Breast epithelium (tissue), 4 donors: Measurements from ENCODE around the gene PTPRG. TPM values are rescaled to one million over a fixed set of nuclear protein-coding genes. Genes with fewer than 3 reads are reported as not detected.
"Not testable (repeated sequence)": the region's sequence is repeated elsewhere in the genome, so short reads cannot be mapped to it uniquely, and the experiment has no call there.

Experiments
- DNase-seq, 2 donors: peaks; one replicate each; pipeline ENCODE4 v3.0.0-alpha.2; 2019; ENCODE audit warnings: low spot score in 2 of 2
- H3K27ac ChIP-seq, 2 donors: fragments of 200-600 bp; sonication (generic) in 1 of 2; one replicate each; pipeline ENCODE4 v1.5.1; 2016 to 2019; ENCODE audit warnings: mild to moderate bottlenecking in 1 of 2
- H3K27me3 ChIP-seq, 2 donors: fragments of 200-600 bp; sonication (generic) in 1 of 2; one replicate each; pipeline versions ENCODE4 v1.5.1 to v1.6.0; 2017 to 2019; ENCODE audit warnings: control low read depth in 1 of 2, mild to moderate bottlenecking in 1 of 2
- H3K36me3 ChIP-seq: fragments of 200-600 bp; one replicate; pipeline ENCODE4 v1.5.1; 2019
- H3K4me1 ChIP-seq, 2 donors: fragments of 200-600 bp; sonication (generic); one replicate each; pipeline ENCODE4 v1.5.1; 2016 to 2019; ENCODE audit warnings: control low read depth in 1 of 2
- H3K4me3 ChIP-seq, 3 donors: fragments of 200-600 bp; sonication (generic); 1 replicate in 2 of 3; 2 replicates in 1 of 3; pipeline ENCODE4 v1.5.1; 2016 to 2019; ENCODE audit warnings: mild to moderate bottlenecking in 3 of 3, moderate library complexity in 2 of 3
- H3K9me3 ChIP-seq, 2 donors: fragments of 200-600 bp; sonication (generic) in 1 of 2; one replicate each; pipeline ENCODE4 v1.5.1; 2016 to 2019; ENCODE audit warnings: control low read depth in 1 of 2
- CTCF ChIP-seq, 3 donors: fragments of 450-650 bp; IDR thresholded peaks; one replicate each; pipeline ENCODE4 v1.5.1; 2016 to 2017; ENCODE audit warnings: antibody characterized with exemption in 3 of 3, mild to moderate bottlenecking in 3 of 3, moderate library complexity in 3 of 3
- POLR2A ChIP-seq: fragments of 450-650 bp; IDR thresholded peaks from one replicate; pipeline ENCODE4 v1.6.1; 2016; ENCODE audit warnings: antibody characterized with exemption, mild to moderate bottlenecking, moderate library complexity
- POLR2AphosphoS5 ChIP-seq, 3 donors: sonication (generic); formaldehyde crosslinking; IDR thresholded peaks; one replicate each; pipeline ENCODE4 v1.6.1; 2017; ENCODE audit warnings: antibody characterized with exemption in 3 of 3
- intact Hi-C: fragments of 100-400 bp; cut with DNase I; formaldehyde crosslinking; loops from one replicate; pipeline ENCODE4 v1.15.1; 2023; ENCODE audit warnings: low total_unique reads
- total RNA-seq, 3 donors: library from RNA; depleted of rRNA; stranded (reverse); fragments of >200 nt; gene quantifications; one replicate each; pipeline ENCODE4 v1.1.0, GENCODE V29; 2016

PTPRG gene
- total RNA-seq, 3 donors from 2014 or later: 42.3 to 179 (median 61.6) TPM

DNA sequence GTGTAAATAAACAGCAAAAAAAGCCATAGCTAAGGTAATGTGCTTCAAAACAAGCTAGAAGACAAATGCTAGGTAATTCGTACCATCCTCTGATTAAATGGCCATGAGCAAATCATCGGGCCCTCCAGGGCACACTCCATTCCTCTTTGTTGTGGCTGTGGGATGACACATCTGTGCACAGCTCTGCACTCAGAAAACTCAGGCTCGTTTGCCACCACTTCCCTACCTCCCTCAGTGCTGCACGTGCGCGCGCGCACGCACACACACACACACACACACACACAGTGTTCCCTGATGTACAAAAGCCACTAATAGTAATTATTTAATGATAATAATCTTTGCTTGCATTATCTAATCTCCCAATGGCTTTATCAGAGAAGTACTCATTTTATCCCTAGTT lies 475.4 kb downstream of the PTPRG start:
- Histone ChIP-seq H3K27me3 (no peaks in the 10 kb centered on the region), H3K36me3 (no peaks in the 10 kb centered on the region), H3K9me3 (no peaks in the 10 kb centered on the region), H3K4me3 (no peak overlapping the region), H3K27ac (no peak overlapping the region), H3K4me1 (no peaks in the 10 kb centered on the region)
- TF ChIP-seq CTCF (IDR thresholded peaks at IDR 0.05) (no peak), POLR2A (no peak)
- DNase-seq: no peak
- intact Hi-C loops: no loop called here

DNA sequence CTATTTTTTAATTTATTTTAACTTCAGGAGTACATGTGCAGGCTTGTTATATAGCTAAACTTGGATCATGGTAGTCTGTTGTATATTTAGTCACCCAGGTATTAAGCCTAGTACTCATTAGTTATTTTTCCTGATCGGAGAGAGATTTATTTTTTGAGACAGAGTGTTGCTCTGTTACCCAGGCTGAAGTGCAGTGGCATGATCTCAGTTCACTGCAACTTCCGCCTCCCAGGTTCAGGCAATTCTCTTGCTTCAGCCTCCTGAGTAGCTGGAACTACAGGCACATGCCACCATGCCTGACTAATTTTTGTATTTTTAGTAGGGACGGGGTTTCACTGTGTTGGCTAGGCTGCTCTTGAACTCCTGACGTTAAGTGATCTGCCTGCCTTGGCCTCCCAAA lies 477.4 kb downstream of the PTPRG start:
- intact Hi-C loops, H3K4me3 ChIP-seq: not testable (repeated sequence)

GRCh38 chr3:62039586-62039985 lies 478.2 kb downstream of the PTPRG start:
- TF ChIP-seq POLR2A: no peak
- TF ChIP-seq POLR2AphosphoS5 (IDR thresholded peaks at IDR 0.05): no peak
- no peaks in the 10 kb centered on the region for H3K27me3 ChIP-seq
- intact Hi-C loops: no loop called here
- no peak for DNase-seq
- H3K9me3 ChIP-seq: no peaks in the 10 kb centered on the region
- no peaks in the 10 kb centered on the region for H3K36me3 ChIP-seq
- H3K27ac ChIP-seq: no peak overlapping the region
- H3K4me3 ChIP-seq: no peak overlapping the region
- H3K4me1 ChIP-seq: no peaks in the 10 kb centered on the region

More for the DNA sequence above, 477.4 kb downstream of the PTPRG start:
- H3K27ac ChIP-seq, H3K4me1 ChIP-seq, DNase-seq, H3K27me3 ChIP-seq, H3K9me3 ChIP-seq, H3K36me3 ChIP-seq: not testable (repeated sequence)

- Histone ChIP-seq H3K9me3 (no peaks in the 10 kb centered on the region), H3K27ac (no peak overlapping the region), H3K4me3 (no peak overlapping the region), H3K4me1 (no peaks in the 10 kb centered on the region), H3K36me3 (no peaks in the 10 kb centered on the region), H3K27me3 (no peaks in the 10 kb centered on the region)
- intact Hi-C loops: no loop called here
- TF ChIP-seq POLR2A: no peak
- no peak for TF ChIP-seq POLR2AphosphoS5 (IDR thresholded peaks at IDR 0.05)
- no peak for TF ChIP-seq CTCF (IDR thresholded peaks at IDR 0.05)
- no peak for DNase-seq
These were observed 480.3 kb downstream of the PTPRG start for GRCh38 chr3:62041681-62042080.

- no peak overlapping the region for H3K4me3 ChIP-seq
- intact Hi-C loops: no loop called here
- no peak overlapping the region for H3K27ac ChIP-seq
- TF ChIP-seq POLR2AphosphoS5 (IDR thresholded peaks at IDR 0.05) (no peak), POLR2A (no peak), CTCF (IDR thresholded peaks at IDR 0.05) (no peak)
- H3K27me3 ChIP-seq: no peaks in the 10 kb centered on the region
- H3K4me1 ChIP-seq: no peaks in the 10 kb centered on the region
- no peaks in the 10 kb centered on the region for H3K9me3 ChIP-seq
- H3K36me3 ChIP-seq: no peaks in the 10 kb centered on the region
- no peak for DNase-seq
These were observed 483.6 kb downstream of the PTPRG start for GRCh38 chr3:62044874-62045411.

- no peak for TF ChIP-seq POLR2A
- TF ChIP-seq CTCF (IDR thresholded peaks at IDR 0.05): no peak
- no peak for TF ChIP-seq POLR2AphosphoS5 (IDR thresholded peaks at IDR 0.05)
- Histone ChIP-seq H3K9me3 (no peaks in the 10 kb centered on the region), H3K36me3 (no peaks in the 10 kb centered on the region), H3K27ac (no peak overlapping the region), H3K4me1 (no peaks in the 10 kb centered on the region), H3K27me3 (no peaks in the 10 kb centered on the region), H3K4me3 (no peak overlapping the region)
- intact Hi-C loops: no loop called here
- no peak for DNase-seq
These were observed 485.0 kb downstream of the PTPRG start for GRCh38 chr3:62046326-62046725.
